Gastrocnemius medialis (tissue), 4 donors: ENCODE results near the gene TMEM269.

Experiments
- POLR2A ChIP-seq, 2 donors: fragments of 450-650 bp; IDR thresholded peaks; one replicate each; pipeline ENCODE4 v1.6.1; 2017; ENCODE audit warnings: antibody characterized with exemption in 2 of 2, mild to moderate bottlenecking in 2 of 2, moderate library complexity in 2 of 2
- TF ChIP-seq, protein P1 (sequence below), 5 experiments: fragments of 450-650 bp in 3 of 5; fragments of 200-600 bp in 2 of 5; sonication (generic) in 2 of 5; IDR thresholded peaks in 4 of 5; conservative IDR thresholded peaks in 1 of 5; 1 replicate in 4 of 5; 2 replicates in 1 of 5; pipeline ENCODE4 v1.5.1; 2016 to 2019; ENCODE audit warnings: antibody characterized with exemption in 5 of 5, mild to moderate bottlenecking in 3 of 5, moderate library complexity in 3 of 5

GRCh38 chr1:42844592-42845140, 59.9 kb downstream of the TMEM269 start:
- TF ChIP-seq, protein P1, sequence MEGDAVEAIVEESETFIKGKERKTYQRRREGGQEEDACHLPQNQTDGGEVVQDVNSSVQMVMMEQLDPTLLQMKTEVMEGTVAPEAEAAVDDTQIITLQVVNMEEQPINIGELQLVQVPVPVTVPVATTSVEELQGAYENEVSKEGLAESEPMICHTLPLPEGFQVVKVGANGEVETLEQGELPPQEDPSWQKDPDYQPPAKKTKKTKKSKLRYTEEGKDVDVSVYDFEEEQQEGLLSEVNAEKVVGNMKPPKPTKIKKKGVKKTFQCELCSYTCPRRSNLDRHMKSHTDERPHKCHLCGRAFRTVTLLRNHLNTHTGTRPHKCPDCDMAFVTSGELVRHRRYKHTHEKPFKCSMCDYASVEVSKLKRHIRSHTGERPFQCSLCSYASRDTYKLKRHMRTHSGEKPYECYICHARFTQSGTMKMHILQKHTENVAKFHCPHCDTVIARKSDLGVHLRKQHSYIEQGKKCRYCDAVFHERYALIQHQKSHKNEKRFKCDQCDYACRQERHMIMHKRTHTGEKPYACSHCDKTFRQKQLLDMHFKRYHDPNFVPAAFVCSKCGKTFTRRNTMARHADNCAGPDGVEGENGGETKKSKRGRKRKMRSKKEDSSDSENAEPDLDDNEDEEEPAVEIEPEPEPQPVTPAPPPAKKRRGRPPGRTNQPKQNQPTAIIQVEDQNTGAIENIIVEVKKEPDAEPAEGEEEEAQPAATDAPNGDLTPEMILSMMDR (IDR thresholded peaks at IDR 0.05 in 4 of 5, conservative IDR thresholded peaks at IDR 0.05 in 1 of 5), result no peak
- no peak for TF ChIP-seq POLR2A (IDR thresholded peaks at IDR 0.05)
